B cell (primary cell): Measurements from ENCODE around the gene DHRS1. TPM values are rescaled to one million over a fixed set of nuclear protein-coding genes. Genes with fewer than 3 reads are reported as not detected.

Source experiments
- ATAC-seq: fragments of 200-7000 bp; cut with Tn5 transposase; one replicate; pipeline ENCODE4 v1.10.0; 2021; ENCODE audit warnings: low read depth, mild to moderate bottlenecking, moderate number of reproducible peaks, moderate library complexity
- CTCF ChIA-PET: fragments of 350-600 bp; sonication (Branson Sonifier 250); formaldehyde crosslinking; loops from one replicate; lab custom pipeline; 2021; ENCODE audit warnings: antibody characterized with exemption, inconsistent platforms; lab: Charles Lee
- POLR2A ChIA-PET: fragments of 350-600 bp; sonication (Branson Sonifier 250); formaldehyde crosslinking; loops from one replicate; lab custom pipeline; 2021; ENCODE audit warnings: antibody characterized with exemption; lab: Charles Lee
- DNase-seq: peaks from one replicate; pipeline ENCODE4 v3.0.0; 2013
- H2AFZ ChIP-seq: 2 replicates; pipeline ENCODE4 v1.6.1; 2012; ENCODE audit warnings: mild to moderate bottlenecking, low read depth, low read length; ENCODE audit not compliant: insufficient read depth, poor library complexity, severe bottlenecking
- H3K27ac ChIP-seq, 2 donors: 1 replicate in 1 of 2; 2 replicates in 1 of 2; pipeline ENCODE4 v1.5.1; 2012 to 2013; ENCODE audit warnings: low read length in 2 of 2, mild to moderate bottlenecking in 2 of 2, moderate library complexity in 1 of 2
- H3K27me3 ChIP-seq, 4 experiments: fragments of 200-600 bp in 1 of 4; sonication (generic) in 1 of 4; replicated peaks in 1 of 4; 1 replicate in 2 of 4; 2 replicates in 2 of 4; pipeline versions ENCODE4 v1.6.1 to v1.7.0; 2013 to 2016; ENCODE audit warnings: low read length in 3 of 4, mild to moderate bottlenecking in 2 of 4, mixed read lengths in 1 of 4, moderate library complexity in 1 of 4; ENCODE audit not compliant: insufficient read depth in 4 of 4, control insufficient read depth in 3 of 4; ENCODE audit errors: control extremely low read depth in 1 of 4
- H3K36me3 ChIP-seq, 2 experiments: replicated peaks in 1 of 2; 1 replicate in 1 of 2; 2 replicates in 1 of 2; pipeline versions ENCODE4 v1.6.1 to v1.7.1; 2013; ENCODE audit warnings: low read length in 1 of 2; ENCODE audit not compliant: insufficient read depth in 2 of 2, control insufficient read depth in 1 of 2; ENCODE audit errors: control extremely low read depth in 1 of 2, extremely low read depth in 1 of 2
- H3K4me1 ChIP-seq, 2 donors: fragments of 200-600 bp in 1 of 2; sonication (generic) in 1 of 2; 1 replicate in 1 of 2; 2 replicates in 1 of 2; pipeline versions ENCODE4 v1.5.1 to v1.6.1; 2013 to 2017; ENCODE audit warnings: low read length in 2 of 2; ENCODE audit not compliant: control insufficient read depth in 2 of 2, insufficient read depth in 2 of 2
- H3K4me2 ChIP-seq: replicated peaks from 2 replicates; pipeline ENCODE3; 2012; ENCODE audit warnings: mild to moderate bottlenecking, low read depth, low read length; ENCODE audit not compliant: poor library complexity, severe bottlenecking
- H3K4me3 ChIP-seq, 5 experiments: fragments of 200-600 bp in 1 of 5; sonication (generic) in 1 of 5; 1 replicate in 3 of 5; 2 replicates in 2 of 5; pipeline versions ENCODE4 v1.5.1 to v1.7.0; 2011 to 2016; ENCODE audit warnings: low read length in 4 of 5, mild to moderate bottlenecking in 4 of 5, low read depth in 2 of 5, control low read depth in 1 of 5, moderate library complexity in 1 of 5; ENCODE audit not compliant: insufficient read depth in 1 of 5; ENCODE audit errors: control extremely low read depth in 1 of 5, extremely low read depth in 1 of 5
- H3K79me2 ChIP-seq: fragments of 200-600 bp; sonication (generic); one replicate; pipeline ENCODE4 v1.6.0; 2016; ENCODE audit warnings: low read length; ENCODE audit not compliant: control insufficient read depth, insufficient read depth
- H3K9ac ChIP-seq: fragments of 200-600 bp; sonication (generic); 2 replicates; pipeline ENCODE4 v1.6.1; 2017; ENCODE audit warnings: mild to moderate bottlenecking, low read length, moderate library complexity
- H3K9me3 ChIP-seq, 3 donors: one replicate each; pipeline versions ENCODE4 v1.6.1 to v1.7.1; 2013; ENCODE audit warnings: low read length in 2 of 3; ENCODE audit not compliant: control insufficient read depth in 2 of 3, insufficient read depth in 1 of 3; ENCODE audit errors: control extremely low read depth in 1 of 3
- H4K20me1 ChIP-seq: 2 replicates; pipeline ENCODE4 v1.6.0; 2012; ENCODE audit warnings: mild to moderate bottlenecking, low read length; ENCODE audit not compliant: insufficient read depth, control insufficient read depth, poor library complexity, severe bottlenecking
- H3K27ac Mint-ChIP-seq: one replicate; pipeline ENCODE4 v1.8.0; 2021; ENCODE audit warnings: mixed read lengths
- H3K27me3 Mint-ChIP-seq: one replicate; pipeline ENCODE4 v1.8.0; 2021; ENCODE audit warnings: mixed read lengths
- H3K4me1 Mint-ChIP-seq: one replicate; pipeline ENCODE4 v1.8.0; 2021; ENCODE audit warnings: mixed read lengths
- H3K4me3 Mint-ChIP-seq: one replicate; pipeline ENCODE4 v1.8.0; 2021; ENCODE audit warnings: mixed read lengths
- H3K9me3 Mint-ChIP-seq: one replicate; pipeline ENCODE4 v1.8.0; 2022; ENCODE audit warnings: mixed read lengths; ENCODE audit not compliant: insufficient read depth
- CTCF ChIP-seq: fragments of 200-600 bp; IDR thresholded peaks from one replicate; pipeline ENCODE4 v1.8.0; 2022; ENCODE audit warnings: antibody characterized with exemption, mild to moderate bottlenecking
- EZH2 ChIP-seq: IDR thresholded peaks from 2 replicates; pipeline ENCODE4 v1.6.1; 2012; ENCODE audit warnings: borderline replicate concordance, low read depth, mild to moderate bottlenecking, moderate library complexity, low read length; ENCODE audit not compliant: insufficient read depth, poor library complexity, severe bottlenecking
- WGBS: methylation state at CpG from one replicate; pipeline ENCODE4 v1.1.5; 2013; ENCODE audit warnings: missing lambda C conversion rate; ENCODE audit not compliant: insufficient coverage; 5-methylcytosine and 5-hydroxymethylcytosine counted together
- intact Hi-C: fragments of 100-400 bp; cut with micrococcal nuclease; formaldehyde crosslinking; loops from one replicate; pipeline ENCODE4 v1.10.0; 2022
- polyA plus RNA-seq: library from polyadenylated mRNA; depleted of rRNA; stranded (reverse); fragments of >200 nt; gene quantifications from 2 replicates; pipeline ENCODE4 v1.2.3, GENCODE V29; 2012
- total RNA-seq, 2 donors: library from RNA; stranded (reverse); fragments of 120-200 nt in 1 of 2; gene quantifications; 1 replicate in 1 of 2; 2 replicates in 1 of 2; pipeline versions ENCODE4 v1.2.3 to v1.2.4, GENCODE V29; 2013 to 2022

The DHRS1 gene
- total and polyA plus RNA-seq, 2 donors (not counting 1 experiment from before 2014, with no cell fraction given) = 42.7 to 76.9 TPM

GRCh38 chr14:24281636-24282035 lies 17.9 kb downstream of the DHRS1 start:
- no peak overlapping the region for H3K9ac ChIP-seq
- no peak for TF ChIP-seq EZH2
- no peak for TF ChIP-seq CTCF
- H3K4me2 ChIP-seq = no peak overlapping the region
- peaks cover 0 to 10% (median 0%) of the 10 kb centered on the region in 3 donors for H3K9me3 ChIP-seq
- 98% methylated on average over 3 of the region's 7 CpGs for WGBS
- intact Hi-C loops = no loop called here
- H3K27me3 ChIP-seq = no peaks in the 10 kb centered on the region
- POLR2A ChIA-PET = interaction anchor here (0.6 to 1.5 kb wide), 3 partner anchors 11 to 43 kb away, joined by 3 to 7 read pairs (median 3); partner anchors contain the start of gene RABGGTA
- H2AFZ ChIP-seq = no peak overlapping the region
- H3K4me3 ChIP-seq = no peak overlapping the region
- peaks cover 39% of the 10 kb centered on the region for H3K79me2 ChIP-seq
- no peaks in the 10 kb centered on the region for H3K36me3 ChIP-seq
- Mint-ChIP-seq H3K9me3 (no peaks in the 10 kb centered on the region), H3K27me3 (no peaks in the 10 kb centered on the region), H3K4me1 (peaks cover 55% of the 10 kb centered on the region), H3K27ac (peak overlapping the region; percentile 62), H3K4me3 (no peak overlapping the region)
- no peak overlapping the region for H3K27ac ChIP-seq
- no peaks in the 10 kb centered on the region for H4K20me1 ChIP-seq
- no peak for ATAC-seq
- CTCF ChIA-PET = interaction anchor here (1.0 to 7.1 kb wide), 5 partner anchors 10 to 39 kb away, joined by 4 to 93 read pairs (median 21); partner anchors contain the start of genes CIDEB, DHRS1, NOP9 and RABGGTA
- DNase-seq = no peak
- H3K4me1 ChIP-seq = peaks cover 38 to 58% of the 10 kb centered on the region in 2 donors

DNA sequence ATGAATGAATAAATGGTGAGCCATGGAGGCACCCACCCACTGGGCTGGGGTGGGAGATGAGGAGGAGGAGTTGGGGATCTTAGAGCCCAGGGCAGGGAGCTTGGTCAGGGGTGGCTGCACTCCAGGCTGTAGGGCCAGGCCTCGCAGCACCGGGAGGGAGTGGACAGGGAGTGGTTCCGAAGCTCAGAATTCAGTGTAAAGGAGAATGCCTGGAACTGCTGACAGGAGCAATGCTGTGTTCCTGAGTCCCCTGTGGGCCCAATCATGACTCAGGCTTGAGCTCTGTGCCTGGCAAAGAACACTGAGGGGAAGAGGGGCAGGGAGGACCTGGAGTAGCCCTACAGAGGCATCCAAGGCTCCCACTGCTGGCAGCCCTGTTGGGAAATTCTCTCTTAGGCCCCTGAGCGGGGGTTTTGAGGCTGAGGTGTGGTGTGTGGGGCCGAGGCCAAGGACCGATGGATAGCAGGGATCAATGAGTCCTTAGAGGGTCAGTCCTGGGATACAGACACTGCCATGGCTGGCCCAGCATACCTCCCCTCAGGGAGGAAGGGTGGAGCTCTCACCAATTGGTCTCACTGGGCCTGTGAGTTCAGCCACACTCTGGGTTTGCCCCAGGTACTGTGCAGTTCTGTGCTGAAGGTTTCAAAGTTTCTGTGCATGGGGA lies 18.7 kb downstream of the DHRS1 start:
- Mint-ChIP-seq H3K9me3 (no peaks in the 10 kb centered on the region), H3K27me3 (no peaks in the 10 kb centered on the region), H3K4me3 (no peak overlapping the region), H3K27ac (peak overlapping the region; percentile 93), H3K4me1 (peaks cover 58% of the 10 kb centered on the region)
- Histone ChIP-seq H3K4me1 (peaks cover 38 to 58% of the 10 kb centered on the region in 2 donors), H3K9me3 (peaks cover 0 to 10% (median 0%) of the 10 kb centered on the region in 3 donors), H3K36me3 (no peaks in the 10 kb centered on the region), H3K9ac (no peak overlapping the region), H3K27me3 (no peaks in the 10 kb centered on the region), H4K20me1 (no peaks in the 10 kb centered on the region), H3K4me3 (no peak overlapping the region), H3K27ac (no peak overlapping the region), H2AFZ (no peak overlapping the region), H3K79me2 (peaks cover 40% of the 10 kb centered on the region), H3K4me2 (no peak overlapping the region)
- 98% methylated on average over 6 of the region's 6 CpGs for WGBS
- intact Hi-C loops = no loop called here
- no peak for ATAC-seq
- TF ChIP-seq EZH2 = no peak
- no peak for TF ChIP-seq CTCF
- DNase-seq = no peak
- CTCF ChIA-PET = interaction anchor here (1.1 to 7.1 kb wide), 10 partner anchors 9 to 150 kb away, joined by 3 to 93 read pairs (median 8); partner anchors contain the start of genes CIDEB, DHRS1, IPO4 and MDP1
- POLR2A ChIA-PET = interaction anchor here (0.8 to 2.0 kb wide), 2 partner anchors 10 to 42 kb away, joined by 3 to 8 read pairs; partner anchors contain the start of gene RABGGTA
